GM12892 (cell line): ENCODE data around the gene RAB6A.

Source experiments
- POLR2A ChIP-seq: IDR thresholded peaks from 2 replicates; pipeline ENCODE4 v1.6.1; 2011; ENCODE audit warnings: low read depth, low read length, control low read depth
- POLR2AphosphoS5 ChIP-seq: IDR thresholded peaks from 2 replicates; pipeline ENCODE4 v1.6.1; 2011; ENCODE audit warnings: low read depth, low read length, control low read depth
- TAF1 ChIP-seq: IDR thresholded peaks from 2 replicates; pipeline ENCODE4 v1.6.1; 2011; ENCODE audit warnings: low read depth, mild to moderate bottlenecking, control low read depth, low read length, borderline replicate concordance

GRCh38 chr11:73810637-73811036 is 49.8 kb upstream of the RAB6A start:
- TF ChIP-seq POLR2AphosphoS5 (no peak), POLR2A (no peak), TAF1 (no peak)
